ENCODE results near the gene GTF3C5. TPM values are rescaled to one million over a fixed set of nuclear protein-coding genes. Genes with fewer than 3 reads are reported as not detected.

GTF3C5 gene
- total RNA-seq, 4 donors from 2014 or later, result 43.5 to 51.5 (median 48.9) TPM

GRCh38 chr9:133107245-133107722, 76.5 kb downstream of the GTF3C5 start:
- no peaks in the 10 kb centered on the region for H3K27me3 ChIP-seq
- no CpG with 5 or more reads among the region's 13 CpGs for WGBS, 2 donors (ENCODE audit: low coverage in 1 of 2)
- ATAC-seq, result no peak
- H3K27ac ChIP-seq, result no peak overlapping the region
- no peak overlapping the region for H3K4me3 ChIP-seq
- TF ChIP-seq EP300 (IDR thresholded peaks at IDR 0.05) (no peak), CTCF (IDR thresholded peaks at IDR 0.05) (no peak), POLR2AphosphoS5 (IDR thresholded peaks at IDR 0.05) (no peak), POLR2A (IDR thresholded peaks at IDR 0.05) (no peak)
- H3K4me1 ChIP-seq, result peaks cover 0 to 17% (median under 1%) of the 10 kb centered on the region in 3 donors
- no peaks in the 10 kb centered on the region for H3K9me3 ChIP-seq
- peaks cover 0 to 99% of the 10 kb centered on the region in 2 donors for H3K36me3 ChIP-seq

Small RNAs within 50 kb of the gene (small RNA-seq; reads per million reads assigned to genes)
- 0 reads per million in 4 donors for gene MIR6877

Other genes with a start within 250 kb of the GTF3C5 start
- gene AK8, start 152.7 kb upstream of the GTF3C5 start, total RNA-seq, result under 1 TPM; 0.31 to 0.81 (median 0.63) TPM
- gene SPACA9, start 152.1 kb upstream of the GTF3C5 start, total RNA-seq, result 1 to 10 TPM; 2.6 to 8.2 (median 3.9) TPM
- 10 to 100 TPM; 24.3 to 44.2 (median 36.9) TPM for gene TSC1, start 86.4 kb upstream of the GTF3C5 start, total RNA-seq
- not detected for gene GFI1B, start 52.3 kb upstream of the GTF3C5 start, total RNA-seq
- gene CEL, start 31.0 kb downstream of the GTF3C5 start, total RNA-seq, result under 1 TPM in 3 of 4 donors, not detected in 1; 0.35 to 0.81 (median 0.62) TPM
- 10 to 100 TPM; 44.8 to 53.0 (median 49.8) TPM for gene RALGDS, start 90.2 kb downstream of the GTF3C5 start, total RNA-seq
- 10 to 100 TPM; 11.3 to 18.0 (median 15.6) TPM for gene GBGT1, start 132.9 kb downstream of the GTF3C5 start, total RNA-seq
- not detected for gene OBP2B, start 178.3 kb downstream of the GTF3C5 start, total RNA-seq
- gene ABO, start 244.2 kb downstream of the GTF3C5 start, total RNA-seq, result 1 to 10 TPM in 2 of 4 donors, under 1 TPM in 2; 0.47 to 10.0 (median 0.91) TPM